Thoracic aorta (tissue), 2 donors: ENCODE data around the gene DGKI. TPM values are rescaled to one million over a fixed set of nuclear protein-coding genes. Genes with fewer than 3 reads are reported as not detected.

Source experiments
- ATAC-seq: fragments of 150-250 bp; one replicate; pipeline ENCODE4 v1.8.0; 2017; ENCODE audit warnings: low read depth; ENCODE audit not compliant: insufficient number of reproducible peaks, low FRiP score
- DNase-seq: peaks from one replicate; pipeline ENCODE4 v3.0.0-alpha.2; 2020; ENCODE audit warnings: low spot score
- H3K27ac ChIP-seq, 2 donors: fragments of 200-600 bp; sonication (generic); 1 replicate in 1 of 2; 2 replicates in 1 of 2; pipeline ENCODE4 v1.5.1; 2016; ENCODE audit warnings: mild to moderate bottlenecking in 2 of 2, moderate library complexity in 2 of 2
- H3K27me3 ChIP-seq: fragments of 200-600 bp; sonication (generic); replicated peaks from 2 replicates; pipeline ENCODE4 v1.6.0; 2016; ENCODE audit warnings: mild to moderate bottlenecking; ENCODE audit not compliant: insufficient read depth
- H3K36me3 ChIP-seq: fragments of 200-600 bp; sonication (generic); one replicate; pipeline ENCODE4 v1.5.1; 2016
- H3K4me1 ChIP-seq, 2 donors: fragments of 200-600 bp; sonication (generic); 1 replicate in 1 of 2; 2 replicates in 1 of 2; pipeline versions ENCODE4 v1.5.1 to v1.6.0; 2016; ENCODE audit warnings: low read depth in 2 of 2, mild to moderate bottlenecking in 1 of 2; ENCODE audit not compliant: control insufficient read depth in 1 of 2
- H3K4me3 ChIP-seq: fragments of 200-600 bp; sonication (generic); 2 replicates; pipeline ENCODE4 v1.5.1; 2016; ENCODE audit warnings: mild to moderate bottlenecking
- H3K9me3 ChIP-seq: fragments of 200-600 bp; sonication (generic); 2 replicates; pipeline ENCODE4 v1.5.1; 2016
- CTCF ChIP-seq: fragments of 200-600 bp; sonication (generic); IDR thresholded peaks from one replicate; pipeline ENCODE4 v1.5.1; 2019; ENCODE audit warnings: antibody characterized with exemption
- total RNA-seq, 2 donors: library from RNA; depleted of rRNA; stranded (reverse); fragments of >200 nt; gene quantifications; one replicate each; pipeline versions ENCODE4 v1.1.0 to v1.2.3, GENCODE V29; 2016

Gene DGKI
- total RNA-seq, 2 donors from 2014 or later: 10.3 to 22.3 TPM

- Histone ChIP-seq H3K27ac (no peak overlapping the region), H3K27me3 (no peaks in the 10 kb centered on the region), H3K9me3 (no peaks in the 10 kb centered on the region), H3K4me3 (no peak overlapping the region), H3K4me1 (peaks cover 0 to 13% of the 10 kb centered on the region in 2 donors), H3K36me3 (no peaks in the 10 kb centered on the region)
- no peak for ATAC-seq
- DNase-seq: no peak
- TF ChIP-seq CTCF: no peak
Measured at GRCh38 chr7:137441451-137441850, 405.3 kb downstream of the DGKI start.

- Histone ChIP-seq H3K4me3 (no peak overlapping the region), H3K27ac (no peak overlapping the region), H3K36me3 (no peaks in the 10 kb centered on the region), H3K9me3 (no peaks in the 10 kb centered on the region), H3K27me3 (no peaks in the 10 kb centered on the region), H3K4me1 (peaks cover 0 to 13% of the 10 kb centered on the region in 2 donors)
- TF ChIP-seq CTCF: no peak
- DNase-seq (no peak), ATAC-seq (no peak)
Measured at GRCh38 chr7:137439829-137440825, 406.6 kb downstream of the DGKI start.

GRCh38 chr7:137434946-137435345 lies 411.8 kb downstream of the DGKI start:
- H3K9me3 ChIP-seq: no peaks in the 10 kb centered on the region
- H3K27ac ChIP-seq: no peak overlapping the region

GRCh38 chr7:137434530-137434929 lies 412.2 kb downstream of the DGKI start:
- ATAC-seq (no peak), DNase-seq (no peak)
- Histone ChIP-seq H3K27ac (no peak overlapping the region), H3K27me3 (no peaks in the 10 kb centered on the region), H3K4me3 (no peak overlapping the region), H3K4me1 (no peaks in the 10 kb centered on the region), H3K36me3 (no peaks in the 10 kb centered on the region), H3K9me3 (no peaks in the 10 kb centered on the region)
- no peak for TF ChIP-seq CTCF

More at GRCh38 chr7:137434946-137435345, 411.8 kb downstream of the DGKI start:
- no peak overlapping the region for H3K4me3 ChIP-seq
- H3K27me3 ChIP-seq: no peaks in the 10 kb centered on the region
- no peaks in the 10 kb centered on the region for H3K36me3 ChIP-seq
- no peak for TF ChIP-seq CTCF
- ATAC-seq (no peak), DNase-seq (no peak)
- H3K4me1 ChIP-seq: peaks cover 0 to 3% of the 10 kb centered on the region in 2 donors

- no peaks in the 10 kb centered on the region for H3K27me3 ChIP-seq
- H3K4me3 ChIP-seq: no peak overlapping the region
- no peaks in the 10 kb centered on the region for H3K4me1 ChIP-seq
- no peaks in the 10 kb centered on the region for H3K36me3 ChIP-seq
- no peak for TF ChIP-seq CTCF
- no peak for ATAC-seq
- no peaks in the 10 kb centered on the region for H3K9me3 ChIP-seq
- no peak overlapping the region for H3K27ac ChIP-seq
- DNase-seq: no peak
Measured at GRCh38 chr7:137423321-137423720, 423.5 kb downstream of the DGKI start.
